Measurements from ENCODE around the gene MTRFR.
"Not testable (repeated sequence)": the region's sequence is repeated elsewhere in the genome, so short reads cannot be mapped to it uniquely, and the experiment has no call there.

Gene MTRFR

GRCh38 chr12:123232807-123233504 is at the start of gene MTRFR, which contains the start of gene MPHOSPH9:
MTRFR (plus strand) TSS chr12:123233436; CDS start chr12:123253675, 20,239 bp downstream.
MPHOSPH9 (minus strand) TSS chr12:123233141; CDS start chr12:123230364, 2,777 bp downstream.
- DNase-seq (ENCODE audit: insufficient read length, low spot score) (peak; percentile 89), FAIRE-seq (peak; percentile 94)
- TF ChIP-seq POLR2A (IDR thresholded peaks at IDR 0.05; ENCODE audit: low read depth, low read length) = peak; percentile 98

GRCh38 chr12:123187637-123188036 is 45.6 kb upstream of the MTRFR start:
- DNase-seq (ENCODE audit: insufficient read length, low spot score) (no peak), FAIRE-seq (no peak)
- no peak for TF ChIP-seq POLR2A (IDR thresholded peaks at IDR 0.05; ENCODE audit: low read depth, low read length)

GRCh38 chr12:123199936-123200335 is 33.3 kb upstream of the MTRFR start:
- FAIRE-seq (no peak), DNase-seq (ENCODE audit: insufficient read length, low spot score) (no peak)
- no peak for TF ChIP-seq POLR2A (IDR thresholded peaks at IDR 0.05; ENCODE audit: low read depth, low read length)

- DNase-seq (ENCODE audit: insufficient read length, low spot score) = no peak
- TF ChIP-seq POLR2A (IDR thresholded peaks at IDR 0.05; ENCODE audit: low read depth, low read length) = no peak
- no peak for FAIRE-seq
Observed at GRCh38 chr12:123200414-123200813, 32.8 kb upstream of the MTRFR start.

- DNase-seq (ENCODE audit: insufficient read length, low spot score); FAIRE-seq: not testable (repeated sequence)
Observed at GRCh38 chr12:123206794-123207193, 26.4 kb upstream of the MTRFR start.

- not testable (repeated sequence) for DNase-seq (ENCODE audit: insufficient read length, low spot score); FAIRE-seq
Observed at GRCh38 chr12:123207815-123208214, 25.4 kb upstream of the MTRFR start.

GRCh38 chr12:123223241-123223668 is 10.0 kb upstream of the MTRFR start:
- no peak for FAIRE-seq

GRCh38 chr12:123225443-123225842 is 7.8 kb upstream of the MTRFR start:
- no peak for TF ChIP-seq POLR2A (IDR thresholded peaks at IDR 0.05; ENCODE audit: low read depth, low read length)

More at GRCh38 chr12:123223241-123223668, 10.0 kb upstream of the MTRFR start:
- DNase-seq (ENCODE audit: insufficient read length, low spot score) = no peak
- TF ChIP-seq POLR2A (IDR thresholded peaks at IDR 0.05; ENCODE audit: low read depth, low read length) = no peak

GRCh38 chr12:123227581-123228258 is 5.5 kb upstream of the MTRFR start:
- FAIRE-seq (no peak), DNase-seq (ENCODE audit: insufficient read length, low spot score) (no peak)
- no peak for TF ChIP-seq POLR2A (IDR thresholded peaks at IDR 0.05; ENCODE audit: low read depth, low read length)

More at GRCh38 chr12:123225443-123225842, 7.8 kb upstream of the MTRFR start:
- no peak for DNase-seq (ENCODE audit: insufficient read length, low spot score)
- FAIRE-seq = no peak

- FAIRE-seq (no peak), DNase-seq (ENCODE audit: insufficient read length, low spot score) (no peak)
- no peak for TF ChIP-seq POLR2A (IDR thresholded peaks at IDR 0.05; ENCODE audit: low read depth, low read length)
Observed at GRCh38 chr12:123229051-123229450, 4.2 kb upstream of the MTRFR start.

- no peak for TF ChIP-seq POLR2A (IDR thresholded peaks at IDR 0.05; ENCODE audit: low read depth, low read length)
- FAIRE-seq (no peak), DNase-seq (ENCODE audit: insufficient read length, low spot score) (no peak)
Observed at GRCh38 chr12:123231931-123232330, 1.3 kb upstream of the MTRFR start.

- DNase-seq (ENCODE audit: insufficient read length, low spot score) (peak; percentile 35), FAIRE-seq (no peak)
- TF ChIP-seq POLR2A (IDR thresholded peaks at IDR 0.05; ENCODE audit: low read depth, low read length) = no peak
Observed at GRCh38 chr12:123232472-123232806, 797 bp upstream of the MTRFR start.

GRCh38 chr12:123233505-123234308 is 471 bp downstream of the MTRFR start:
- no peak for FAIRE-seq
- DNase-seq (ENCODE audit: insufficient read length, low spot score) = no peak
- TF ChIP-seq POLR2A (IDR thresholded peaks at IDR 0.05; ENCODE audit: low read depth, low read length) = peak; percentile 46

- no peak for TF ChIP-seq POLR2A (IDR thresholded peaks at IDR 0.05; ENCODE audit: low read depth, low read length)
- FAIRE-seq (no peak), DNase-seq (ENCODE audit: insufficient read length, low spot score) (no peak)
Observed at GRCh38 chr12:123237646-123238329, 4.6 kb downstream of the MTRFR start.
